Right forelimb (tissue), 1 donor: ENCODE measurements around the gene PRKD2.
"Not testable (repeated sequence)": the region's sequence is repeated elsewhere in the genome, so short reads cannot be mapped to it uniquely, and the experiment has no call there.

Experiments used
- DNase-seq: peaks from one replicate; pipeline ENCODE4 v3.0.0-alpha.2; 2018

PRKD2 gene

DNA sequence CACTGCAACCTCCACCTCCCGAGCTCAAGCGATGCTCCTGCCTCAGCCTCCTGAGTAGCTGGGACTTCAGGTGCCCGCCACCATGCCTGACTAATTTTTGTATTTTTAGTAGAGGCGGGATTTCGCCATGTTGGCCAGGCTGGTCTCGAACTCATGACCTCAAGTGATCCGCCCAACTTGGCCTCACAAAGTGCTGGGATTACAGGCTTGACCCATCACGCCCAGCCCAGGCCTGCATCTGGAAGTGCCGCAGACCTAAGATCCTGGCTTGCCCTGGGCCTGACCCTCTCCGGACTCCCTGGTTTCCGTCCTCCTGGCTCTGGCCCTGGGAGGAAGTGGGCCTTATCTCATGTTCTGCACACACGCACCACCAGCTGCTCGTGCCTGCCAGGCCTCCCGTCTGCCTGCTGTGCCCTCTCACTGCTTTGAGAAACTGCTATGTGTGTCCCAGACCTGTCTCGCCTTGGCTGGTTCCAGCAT, 87.3 kb downstream of the PRKD2 start:
- no peak for DNase-seq

- DNase-seq = not testable (repeated sequence)
Measured at GRCh38 chr19:46628970-46629369, 87.9 kb downstream of the PRKD2 start.

- no peak for DNase-seq
Measured at GRCh38 chr19:46626446-46626845, 90.5 kb downstream of the PRKD2 start.

DNA sequence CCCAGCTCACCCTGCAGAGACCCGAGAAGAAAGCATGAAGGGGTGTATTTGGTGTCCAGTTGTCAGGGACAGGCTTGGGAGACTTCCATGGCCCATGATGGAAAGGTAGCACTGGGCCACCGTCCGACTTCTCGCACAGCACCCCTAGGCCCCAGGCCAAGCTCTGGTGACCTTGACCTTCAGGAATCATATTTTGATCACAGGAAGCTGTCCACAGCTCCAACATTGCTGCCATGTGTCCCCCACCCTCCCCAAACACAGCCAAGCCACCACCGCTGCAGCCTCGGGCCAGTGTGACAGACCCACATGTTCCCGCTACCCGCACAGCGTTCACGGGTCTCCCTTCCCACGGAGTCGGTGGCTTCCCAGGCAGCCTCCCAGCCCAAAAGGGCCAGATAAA, 91.2 kb downstream of the PRKD2 start:
- DNase-seq = no peak

- DNase-seq = peak; percentile 78
Measured at GRCh38 chr19:46624958-46625661, 91.8 kb downstream of the PRKD2 start, which contains the start of gene PTGIR. TSS of gene PTGIR (minus strand) at chr19:46625089. CDS start at chr19:46624225, 864 bp downstream.
